Suppressor macrophage treated with lipopolysaccharide for 1 hour (primary cell): ENCODE data around the gene DPYD.

Experiments used
- DNase-seq, 3 donors: peaks; one replicate each; pipeline ENCODE4 v3.0.0-alpha.2; 2020 to 2022

Gene DPYD

DNA sequence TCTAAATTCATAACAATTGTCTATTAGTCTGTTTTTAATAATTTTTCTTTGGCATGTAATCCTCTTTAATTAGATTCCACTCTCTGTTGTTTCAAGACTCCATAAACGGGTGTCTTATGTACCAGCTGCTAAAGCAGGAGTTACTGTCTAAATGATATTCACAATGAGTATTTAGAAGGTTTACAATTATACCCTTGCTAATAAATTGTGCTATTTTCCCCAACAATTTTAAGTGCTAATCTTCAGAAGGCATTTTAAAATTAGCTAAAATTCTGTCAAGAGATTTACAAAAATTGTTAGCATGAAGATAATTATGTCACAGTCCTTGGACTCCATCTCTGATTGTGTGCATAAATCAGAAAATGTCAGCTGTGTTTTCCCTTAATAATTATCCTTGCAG is 83.7 kb downstream of the DPYD start:
- no peak for DNase-seq

DNA sequence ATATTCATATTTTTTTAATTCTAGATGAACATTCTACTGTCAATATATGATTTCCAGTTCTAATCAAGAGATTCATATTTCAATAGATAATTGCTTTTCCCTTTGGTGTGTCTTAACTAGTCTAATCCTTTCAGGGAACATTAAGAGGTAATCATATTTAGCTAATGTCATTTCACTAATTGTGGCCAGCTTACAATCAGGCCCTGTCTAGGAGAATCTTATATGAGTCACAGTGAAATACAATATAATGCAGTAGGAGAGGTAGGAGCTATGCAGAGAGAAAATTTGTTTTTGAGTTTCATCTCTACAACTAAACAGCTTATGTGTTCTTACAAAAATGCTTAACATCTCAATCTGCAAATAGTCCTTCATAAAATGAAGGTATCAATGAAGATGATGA is 85.9 kb downstream of the DPYD start:
- DNase-seq = no peak

DNA sequence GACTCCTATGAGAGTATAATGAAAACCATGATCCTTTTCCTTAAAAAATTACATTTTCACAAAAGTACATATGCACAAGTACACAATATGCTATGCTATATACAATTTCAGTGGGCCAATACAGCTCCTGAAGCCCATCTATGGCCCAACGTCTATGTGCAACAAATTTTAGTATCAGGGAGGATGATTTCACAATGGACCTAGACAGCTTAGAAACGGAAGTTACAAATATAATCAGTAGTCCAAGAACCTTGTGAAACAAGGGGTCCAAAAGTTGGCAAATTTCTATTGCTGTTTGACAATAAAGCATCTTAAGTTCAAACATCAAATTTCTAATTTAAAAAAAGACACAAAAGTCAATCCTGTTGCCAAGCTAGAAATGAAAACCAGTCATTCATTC is 87.0 kb downstream of the DPYD start:
- peak in 2 of 3 donors; percentile 31 to 46 for DNase-seq

DNA sequence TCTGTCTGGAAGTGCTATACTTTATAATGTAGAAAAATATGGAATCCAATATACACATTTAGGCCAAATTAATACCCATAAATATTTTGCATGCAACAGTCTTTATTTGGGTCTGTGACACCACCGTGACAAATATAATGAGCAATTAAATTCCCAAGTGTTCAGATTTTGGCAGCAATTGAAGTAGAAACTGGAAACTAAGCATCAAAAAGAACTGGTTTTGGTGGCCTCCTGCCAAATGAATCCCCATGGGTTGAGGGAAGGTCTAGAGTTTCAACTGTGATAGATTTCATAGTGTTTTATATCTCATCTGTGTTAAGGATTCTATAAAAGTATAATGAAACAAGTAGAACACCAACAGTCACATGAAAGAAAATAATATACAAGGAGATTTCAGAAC is 88.4 kb downstream of the DPYD start:
- no peak for DNase-seq

DNA sequence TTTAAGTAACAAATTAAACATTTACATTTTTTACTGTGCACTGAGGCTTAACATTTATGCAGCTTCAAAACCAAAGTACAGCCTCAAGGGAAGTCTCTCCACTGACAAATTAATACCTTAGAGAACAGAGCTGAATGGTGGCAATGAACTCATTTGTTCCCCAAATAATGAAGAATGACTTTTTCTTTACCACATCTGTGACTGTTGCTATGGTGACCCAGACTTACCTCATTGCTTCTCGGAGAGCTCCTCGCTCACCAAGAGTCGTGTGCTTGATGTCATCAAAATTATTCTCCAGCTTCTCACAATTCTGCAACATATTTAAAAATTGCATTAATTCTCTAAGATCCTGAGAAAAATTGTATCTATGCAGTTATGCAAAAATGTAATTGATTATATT is 92.9 kb downstream of the DPYD start:
- DNase-seq = peak; percentile 33 to 57 (median 43)

DNA sequence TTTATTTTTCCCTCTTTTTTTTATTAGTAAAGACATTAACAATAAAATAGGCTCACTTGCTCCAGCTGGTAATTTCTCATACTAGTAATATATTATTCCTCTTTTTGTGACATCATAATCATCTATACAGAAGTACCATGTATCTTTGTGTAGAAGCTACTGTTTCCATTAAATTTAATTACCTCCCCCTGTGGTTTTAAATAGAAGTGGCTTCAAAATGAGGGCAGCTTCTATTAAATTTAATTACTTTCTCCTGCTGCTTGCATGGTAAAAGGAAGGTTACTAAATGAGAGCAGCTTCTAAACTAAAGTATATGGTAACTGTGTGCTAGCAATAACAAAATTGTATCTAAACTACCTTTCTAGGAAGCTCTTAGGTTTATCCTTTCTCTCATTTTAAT is 94.0 kb downstream of the DPYD start:
- no peak for DNase-seq

DNA sequence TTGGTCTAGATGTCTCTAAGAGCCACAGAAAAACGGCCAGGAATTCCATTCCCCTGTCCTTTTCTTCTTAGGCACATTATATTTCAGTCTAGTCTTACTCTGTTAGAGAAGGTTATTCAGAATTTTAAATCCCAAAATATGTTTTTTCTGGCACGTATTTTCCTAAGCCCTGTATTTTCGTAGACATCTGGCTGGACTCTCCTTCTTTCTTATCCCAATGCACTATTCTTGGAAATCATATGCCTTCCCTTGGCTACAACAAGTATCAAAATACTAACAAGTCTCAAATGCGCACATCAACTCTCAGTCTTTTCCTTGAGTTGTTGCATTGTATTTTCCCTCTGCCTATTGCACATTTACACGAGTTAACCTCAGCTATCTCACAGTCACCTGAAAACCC is 96.2 kb downstream of the DPYD start:
- DNase-seq = no peak

DNA sequence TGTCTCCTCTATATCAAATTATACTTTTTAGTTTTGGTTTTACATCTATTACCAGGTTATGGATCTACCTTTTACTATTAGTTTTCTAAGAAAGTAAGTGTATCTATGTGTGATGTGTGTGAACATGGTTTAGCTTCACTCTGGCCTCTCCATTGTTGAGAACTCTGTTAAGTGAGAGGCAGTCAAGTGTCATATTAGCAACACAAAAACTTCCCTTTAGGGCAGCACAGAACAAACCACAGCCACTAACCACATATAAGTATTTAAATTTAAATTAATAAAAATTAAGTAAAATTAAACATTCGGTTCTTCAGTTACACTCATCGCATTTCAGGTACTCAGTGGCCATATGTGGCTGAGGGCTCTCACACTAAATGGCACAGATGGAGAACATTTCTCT is 96.6 kb downstream of the DPYD start:
- no peak for DNase-seq

DNA sequence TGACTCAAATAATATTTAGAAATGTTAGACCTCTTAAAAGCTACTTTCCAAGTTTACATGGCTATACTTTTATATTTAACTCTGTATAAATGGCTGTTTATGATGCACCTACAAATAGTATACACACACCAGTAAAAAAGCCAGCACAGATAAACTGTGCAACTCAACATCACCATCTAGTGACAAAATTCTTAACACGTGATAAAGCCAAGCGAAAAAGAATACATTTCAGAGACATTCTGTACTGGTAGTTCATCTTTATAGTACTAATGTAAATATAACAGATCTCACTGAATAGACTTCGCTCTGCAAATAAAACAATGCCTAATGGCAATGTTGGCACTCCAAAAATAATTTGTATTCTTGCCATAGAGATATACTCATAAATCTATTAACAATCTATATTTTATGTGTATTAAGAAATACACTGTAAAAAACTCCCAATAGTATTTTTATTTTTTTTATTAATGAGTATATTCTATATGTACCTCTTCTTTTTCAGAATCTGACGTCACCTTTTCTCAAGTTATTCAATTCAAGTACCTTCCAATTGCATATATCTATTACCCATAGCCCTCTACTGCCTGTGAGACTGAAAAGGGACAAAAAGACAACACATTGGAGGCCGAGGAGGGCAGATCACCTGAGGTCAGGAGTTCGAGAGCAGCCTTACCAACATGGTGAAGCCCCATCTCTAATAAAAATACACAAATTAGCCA is 100.2 kb downstream of the DPYD start:
- peak; percentile 20 to 59 (median 58) for DNase-seq

DNA sequence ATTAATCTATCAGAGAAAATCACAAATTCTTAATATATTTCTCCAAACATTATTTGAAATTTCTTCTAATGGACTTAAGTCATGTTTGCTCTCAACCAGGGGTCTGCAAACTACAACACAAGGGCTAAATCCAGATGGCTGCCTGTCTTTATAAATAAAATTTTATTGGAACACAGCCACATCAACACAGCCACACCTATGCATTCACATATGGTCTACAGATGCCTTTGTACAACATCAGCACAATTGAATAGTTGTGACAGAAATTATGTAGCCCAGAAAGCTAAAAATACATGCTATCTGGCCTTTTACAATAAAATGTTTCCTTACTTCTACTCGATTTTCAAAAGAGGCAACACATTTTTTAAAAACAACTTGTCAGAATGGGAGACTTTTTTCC is 103.9 kb downstream of the DPYD start:
- DNase-seq = no peak

DNA sequence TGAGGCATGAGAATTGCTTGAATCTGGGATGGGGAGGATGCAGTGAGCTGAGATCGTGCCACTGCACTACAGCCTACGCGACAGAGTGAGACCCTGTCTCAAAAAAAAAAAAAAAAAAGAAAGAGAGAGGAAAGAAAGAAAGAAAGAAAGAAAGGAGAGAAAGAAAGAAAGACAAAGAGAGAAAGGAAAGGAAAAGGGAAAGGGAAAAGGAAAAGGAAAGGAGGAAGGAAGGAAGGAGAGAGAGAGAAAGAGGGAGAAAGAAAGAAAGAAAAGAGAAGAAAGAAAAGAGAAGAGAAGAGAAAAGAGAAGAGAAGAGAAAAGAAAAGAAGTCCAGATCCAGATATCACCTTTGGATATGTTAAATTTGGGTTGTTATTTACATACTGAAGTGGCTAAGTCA is 106.0 kb downstream of the DPYD start:
- no peak for DNase-seq

DNA sequence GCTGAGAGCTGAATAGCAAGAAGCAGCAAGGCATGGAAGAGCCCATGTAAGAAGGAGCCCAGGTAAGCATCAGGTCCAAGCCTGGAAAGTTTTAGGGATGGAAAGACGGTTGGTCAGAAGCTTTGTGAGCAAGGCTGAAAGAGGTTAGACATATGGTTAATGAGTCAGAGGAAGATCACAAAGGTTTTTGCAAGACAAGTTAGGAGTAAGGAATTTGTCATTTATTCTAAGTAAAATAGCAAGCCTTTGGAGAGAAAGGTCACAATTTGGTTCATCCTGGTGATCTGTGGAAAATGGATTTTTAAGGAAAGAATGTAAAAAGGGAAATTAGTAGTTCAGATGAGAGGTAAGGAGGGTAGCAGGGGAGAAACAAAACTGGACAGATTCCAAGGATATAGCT is 106.7 kb downstream of the DPYD start:
- no peak for DNase-seq

DNA sequence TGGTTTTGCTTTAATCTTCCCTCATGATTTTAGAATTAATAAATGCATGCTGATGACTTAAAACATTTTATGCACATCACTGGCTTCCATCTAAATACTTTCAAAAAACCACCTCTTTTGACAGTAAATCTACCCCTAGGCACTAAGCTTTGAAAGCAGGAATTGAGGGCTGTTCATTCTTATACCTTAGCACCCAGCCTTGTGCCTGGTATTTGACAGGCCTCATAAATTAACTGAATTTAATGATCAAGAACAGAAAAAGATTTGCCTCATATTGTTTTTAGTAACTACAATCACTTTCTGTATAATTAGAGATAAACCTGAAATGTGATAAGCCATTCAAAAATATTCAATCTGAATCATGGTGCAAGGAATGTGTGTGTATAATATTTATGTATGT is 108.8 kb downstream of the DPYD start:
- DNase-seq = no peak

DNA sequence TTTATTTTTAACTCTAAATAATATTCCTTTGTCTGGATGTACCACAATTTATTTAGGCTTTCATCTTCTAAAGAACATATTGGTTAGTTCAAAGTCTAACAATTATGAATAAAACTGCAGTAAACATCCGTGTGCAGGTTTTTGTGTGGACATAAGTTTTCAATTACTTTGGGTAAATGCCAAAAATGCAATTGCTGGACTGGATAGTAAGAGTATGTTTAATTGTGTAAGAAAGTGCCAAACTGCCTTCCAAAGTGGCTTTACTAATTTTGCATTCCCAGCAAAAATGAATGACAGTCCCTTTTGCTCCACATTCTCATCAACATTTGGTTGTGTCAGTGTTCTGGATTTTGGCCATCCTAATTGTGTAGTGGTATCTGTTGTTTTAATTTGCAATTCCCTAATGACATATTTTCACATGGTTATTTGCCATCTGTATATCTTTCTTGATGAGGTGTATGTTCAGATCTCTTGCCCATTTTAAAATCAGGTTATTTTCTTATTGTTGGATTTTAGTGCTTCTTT is 113.8 kb downstream of the DPYD start:
- no peak for DNase-seq

DNA sequence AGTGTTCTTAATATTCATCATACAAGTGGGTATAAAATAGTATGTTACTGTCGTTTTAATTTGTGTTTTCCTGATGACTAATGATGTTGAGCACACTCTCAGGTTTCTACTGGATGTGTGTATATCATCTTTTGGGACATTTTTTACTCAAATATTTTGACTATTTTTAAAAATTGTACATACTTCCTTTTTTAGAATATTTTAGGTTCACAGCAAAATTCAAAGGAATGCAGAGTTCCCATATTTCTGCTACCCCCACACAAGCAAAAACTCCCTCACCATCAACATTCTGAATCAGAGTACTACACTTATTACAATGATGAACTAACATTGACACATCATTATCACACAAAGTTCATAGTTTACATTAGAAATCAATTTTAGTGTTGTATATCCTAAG is 114.5 kb downstream of the DPYD start:
- DNase-seq = peak; percentile 59 to 81 (median 78)

DNA sequence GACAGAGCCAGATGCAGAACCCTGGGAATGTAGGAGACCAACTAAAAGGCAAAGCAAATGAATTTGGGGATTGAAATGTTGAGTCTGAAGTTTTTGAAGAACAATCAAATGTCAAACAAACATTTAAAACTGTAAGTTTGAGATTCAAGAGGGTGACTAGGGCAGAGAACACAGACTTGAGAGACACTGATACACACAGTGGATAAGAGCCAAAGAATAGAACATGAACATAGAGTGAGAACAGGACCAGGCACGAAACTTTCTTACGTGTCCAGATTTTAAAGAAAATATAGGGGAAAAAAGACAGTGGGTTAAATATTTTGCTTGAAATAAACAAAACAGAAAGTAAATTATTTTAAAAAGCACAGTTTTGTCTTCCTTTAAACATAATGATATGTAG is 115.7 kb downstream of the DPYD start:
- DNase-seq = no peak

DNA sequence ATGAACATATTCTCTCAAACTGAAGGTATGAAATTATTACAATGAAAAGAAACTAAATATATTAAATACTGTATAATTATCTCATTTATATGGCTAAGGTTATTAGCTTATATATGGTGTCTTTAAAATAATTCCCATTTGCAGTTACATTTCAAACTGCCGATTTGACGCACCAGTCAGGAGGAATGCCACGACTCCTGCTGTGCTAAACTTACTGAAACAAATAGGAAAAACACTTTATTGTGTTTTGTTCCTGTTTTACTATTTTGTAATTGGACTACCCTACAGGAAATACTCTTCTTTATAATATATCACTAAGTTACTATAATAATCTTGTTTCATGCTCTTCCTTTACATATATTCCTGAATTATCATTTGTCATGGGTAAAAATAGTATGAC is 117.8 kb downstream of the DPYD start:
- no peak for DNase-seq

DNA sequence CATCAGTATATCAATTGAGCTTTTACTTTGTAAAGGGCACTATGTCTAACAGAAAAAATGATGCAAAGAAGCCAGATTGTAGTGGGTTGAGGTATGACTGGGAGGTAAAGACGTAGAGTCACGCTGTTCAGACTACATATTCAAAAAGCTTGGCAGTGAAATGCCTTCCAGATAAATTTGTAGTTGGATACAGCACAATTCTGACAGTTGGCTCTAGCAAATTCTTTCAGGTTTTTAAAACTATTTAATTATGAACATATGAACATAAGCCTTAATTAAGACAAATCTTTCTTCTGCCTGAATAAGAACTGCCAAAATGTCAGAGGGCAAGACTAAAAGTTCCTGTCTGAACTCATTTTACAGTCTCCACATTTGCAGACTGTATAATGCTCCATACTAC is 118.8 kb downstream of the DPYD start:
- no peak for DNase-seq

DNA sequence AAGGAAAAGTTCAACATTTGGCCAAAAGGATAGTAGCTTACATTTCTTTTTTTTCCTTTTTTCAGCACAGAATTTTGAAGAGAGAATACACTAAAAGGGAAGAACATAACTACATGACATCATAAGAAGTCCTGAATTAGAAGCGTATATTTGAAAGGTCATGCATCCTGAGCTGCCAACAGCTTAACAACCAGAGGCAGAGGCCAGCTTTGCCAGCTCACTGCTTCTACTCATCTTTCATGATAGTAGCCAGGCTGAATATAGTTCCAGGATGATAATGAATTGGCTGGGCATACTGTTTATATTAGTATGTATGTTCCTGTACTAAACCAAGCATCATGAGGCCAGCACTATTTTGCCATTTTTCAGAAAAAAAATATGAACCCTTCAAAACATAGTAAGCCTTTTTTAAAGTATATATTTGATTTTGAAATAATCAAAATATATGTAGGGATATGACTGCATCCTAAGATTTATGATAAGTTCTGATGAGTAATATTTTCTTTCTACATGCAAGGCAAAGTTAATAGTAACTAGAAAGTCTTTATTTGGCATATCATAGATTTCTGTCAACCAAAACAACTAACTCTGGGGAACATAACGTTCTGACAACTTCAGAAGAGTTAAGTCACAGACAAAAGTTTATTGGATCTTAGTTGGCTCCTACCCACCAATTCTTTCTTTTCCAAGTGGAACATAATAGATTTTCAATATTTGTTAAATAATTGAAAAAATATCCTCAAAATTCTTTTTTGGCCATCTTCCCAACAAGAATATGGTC is 123.2 kb downstream of the DPYD start:
- no peak for DNase-seq

DNA sequence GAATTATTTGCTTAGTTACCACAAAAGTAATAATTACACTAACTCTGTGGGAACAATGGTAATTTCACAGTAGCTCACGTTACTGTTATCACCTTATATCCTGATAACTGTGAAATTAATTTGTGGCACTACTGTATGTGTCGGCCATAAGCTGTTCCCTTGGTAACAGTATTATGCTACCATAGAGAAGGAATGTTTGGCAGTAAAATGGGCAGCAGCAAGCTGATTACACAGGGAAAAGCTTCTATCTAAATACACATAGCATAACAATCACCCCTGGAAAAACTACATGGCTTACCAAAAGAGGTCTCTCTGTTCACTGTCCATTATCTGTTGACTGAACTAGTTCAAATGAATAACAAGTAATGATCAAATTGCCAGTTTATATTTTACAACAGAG is 124.1 kb downstream of the DPYD start:
- DNase-seq = no peak

DNA sequence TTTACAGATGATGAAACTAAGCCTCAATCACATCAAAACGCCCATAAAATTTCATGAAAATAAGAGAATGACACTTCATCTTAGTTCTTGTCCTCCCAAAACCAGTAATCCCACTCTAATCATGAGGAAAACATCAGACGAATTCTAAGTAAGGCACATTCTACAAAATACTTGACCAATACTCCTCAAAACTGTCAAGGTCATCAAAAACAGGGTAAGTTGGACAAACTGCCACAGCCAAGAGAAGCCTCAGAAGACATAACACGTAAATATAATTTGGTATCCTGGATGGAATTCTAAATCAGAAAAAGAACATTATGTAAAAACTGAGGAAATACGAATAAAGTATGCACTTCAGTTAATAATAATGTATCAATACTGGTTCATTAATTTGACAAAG is 128.2 kb downstream of the DPYD start:
- no peak for DNase-seq

DNA sequence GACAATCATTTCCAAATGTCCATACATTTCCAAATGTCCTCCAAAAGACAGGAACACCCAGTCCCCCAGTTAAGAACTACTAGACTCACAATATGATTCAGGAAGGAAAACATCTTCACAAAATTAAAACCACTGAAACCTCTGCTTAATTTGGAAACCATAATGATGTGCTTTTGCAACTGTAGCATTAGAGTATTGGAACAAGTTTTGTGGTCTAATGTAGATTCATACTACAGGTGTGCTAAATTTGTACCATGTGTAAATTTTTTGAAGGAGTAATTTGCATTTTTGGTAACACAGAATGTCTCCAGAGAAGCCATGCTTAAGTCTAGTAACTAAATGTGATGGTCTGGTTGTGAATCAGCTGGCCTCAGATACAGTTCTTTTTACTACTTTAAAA is 129.6 kb downstream of the DPYD start:
- DNase-seq = no peak

DNA sequence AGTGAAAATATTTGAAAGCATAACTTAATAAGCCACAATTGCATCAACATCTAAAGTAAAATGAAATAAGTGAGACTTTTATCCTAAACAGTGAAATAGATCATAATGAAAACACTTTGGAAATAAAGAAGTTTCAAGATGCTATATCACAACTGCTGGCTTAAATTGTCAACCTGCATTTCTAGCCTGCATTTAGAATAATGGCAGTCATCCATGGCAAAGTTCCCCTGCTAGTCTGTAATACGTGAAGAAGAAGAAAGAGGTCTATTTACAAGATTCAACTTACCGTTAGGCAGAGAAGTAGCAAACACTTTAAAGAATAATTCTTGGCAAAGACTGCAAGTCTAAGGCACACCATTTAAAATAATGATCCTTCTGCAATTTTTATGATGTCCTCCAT is 133.6 kb downstream of the DPYD start:
- DNase-seq = no peak

DNA sequence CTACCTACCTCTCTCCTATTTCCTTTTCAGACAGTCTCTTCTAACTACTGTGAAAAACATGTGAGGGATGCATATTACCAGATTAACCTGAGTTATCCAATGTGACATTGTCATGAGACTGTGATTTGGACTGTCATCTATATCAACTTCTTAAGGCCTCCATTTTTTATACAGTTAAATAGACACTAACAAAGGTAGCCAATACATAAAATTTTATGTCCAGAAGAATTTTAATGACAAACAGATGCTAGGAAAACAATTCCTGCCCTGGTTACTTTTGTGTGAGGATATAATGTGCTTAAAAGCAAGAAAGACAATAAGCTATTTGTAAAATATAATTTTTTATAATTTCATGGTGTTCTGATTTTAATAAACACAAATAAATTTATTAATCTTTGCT is 136.2 kb downstream of the DPYD start:
- DNase-seq = no peak

DNA sequence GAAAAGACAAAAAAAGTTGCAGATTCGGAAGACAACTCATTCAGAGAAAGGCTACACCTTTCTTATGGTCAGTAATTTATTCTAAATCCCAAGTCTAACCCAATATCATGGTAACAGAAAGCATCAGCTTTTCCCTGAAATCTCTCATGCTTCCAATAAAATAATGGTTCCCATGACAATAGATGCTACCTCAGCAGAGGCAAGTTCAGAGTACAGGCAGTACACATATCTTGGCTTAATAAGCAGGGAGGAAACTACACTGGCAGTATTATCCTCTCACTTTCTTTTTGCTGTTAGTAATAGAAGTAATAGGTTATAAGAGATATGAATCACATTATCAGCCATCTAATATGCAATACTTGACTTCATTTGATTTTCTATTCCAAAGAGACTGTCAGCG is 137.1 kb downstream of the DPYD start:
- no peak for DNase-seq
